Activated T-cell treated with anti-CD3 and anti-CD28 coated beads, Interleukin-2, amount 50 U/mL, for 24 hours (primary cell): ENCODE measurements around the gene CNN3.
A peak's percentile ranks its signal among the peaks of the same experiment; 100 is the strongest.

Source experiments
- DNase-seq: peaks from one replicate; pipeline ENCODE4 v3.0.0-alpha.2; 2020
- H3K27ac Mint-ChIP-seq: 2 replicates; pipeline ENCODE4 v1.8.0; 2020; ENCODE audit warnings: mild to moderate bottlenecking, mixed read lengths
- H3K27me3 Mint-ChIP-seq: 2 replicates; pipeline ENCODE4 v1.8.0; 2020; ENCODE audit warnings: mixed read lengths
- H3K36me3 Mint-ChIP-seq: 2 replicates; pipeline ENCODE4 v1.8.0; 2020; ENCODE audit warnings: low read depth, mixed read lengths
- H3K4me1 Mint-ChIP-seq: 2 replicates; pipeline ENCODE4 v1.8.0; 2020; ENCODE audit warnings: low read depth, mixed read lengths
- H3K4me3 Mint-ChIP-seq: 2 replicates; pipeline ENCODE4 v1.8.0; 2020; ENCODE audit warnings: mild to moderate bottlenecking, moderate library complexity, mixed read lengths
- H3K9me3 Mint-ChIP-seq: 2 replicates; pipeline ENCODE4 v1.8.0; 2020; ENCODE audit warnings: mixed read lengths

CNN3 gene

DNA sequence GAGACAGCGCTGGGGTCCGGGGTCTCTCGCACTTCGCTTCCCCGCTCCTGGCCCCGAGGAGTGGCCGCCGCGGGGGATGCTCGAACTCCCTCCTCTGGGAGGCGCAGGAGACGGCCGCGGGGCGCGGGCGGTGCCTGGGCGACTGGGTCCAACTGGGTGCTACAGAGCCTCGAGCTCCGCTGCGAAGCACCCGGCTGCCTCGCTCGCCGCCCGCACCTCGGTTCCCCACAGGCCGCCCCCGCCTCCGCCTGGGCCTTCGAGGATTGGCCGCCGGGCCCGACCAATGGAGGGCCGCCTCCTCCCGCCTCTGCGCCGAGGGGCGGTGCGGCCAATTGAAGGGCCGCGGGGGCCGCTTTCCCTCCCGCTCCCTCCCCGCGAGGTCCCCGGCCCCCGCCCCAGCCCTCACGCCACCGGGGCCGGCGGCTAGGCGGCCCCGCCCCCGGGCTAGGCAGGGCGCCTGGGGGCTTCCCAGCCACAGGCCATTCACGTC lies at the start of gene CNN3:
Gene CNN3, minus strand, starts transcription at position 196 of the 490 bp plus-strand sequence. CDS start 216 bp downstream, outside the sequence.
- peaks cover 19% of the 10 kb centered on the region for H3K4me1 Mint-ChIP-seq
- peak; percentile 76 for DNase-seq
- H3K27me3 Mint-ChIP-seq: peaks cover 52% of the 10 kb centered on the region
- peak within 1 kb of the TSS; percentile 81 for H3K4me3 Mint-ChIP-seq
- H3K9me3 Mint-ChIP-seq: no peaks in the 10 kb centered on the region
- H3K36me3 Mint-ChIP-seq: no peaks in the 10 kb centered on the region
- H3K27ac Mint-ChIP-seq: peak within 1 kb of the TSS; percentile 51

DNA sequence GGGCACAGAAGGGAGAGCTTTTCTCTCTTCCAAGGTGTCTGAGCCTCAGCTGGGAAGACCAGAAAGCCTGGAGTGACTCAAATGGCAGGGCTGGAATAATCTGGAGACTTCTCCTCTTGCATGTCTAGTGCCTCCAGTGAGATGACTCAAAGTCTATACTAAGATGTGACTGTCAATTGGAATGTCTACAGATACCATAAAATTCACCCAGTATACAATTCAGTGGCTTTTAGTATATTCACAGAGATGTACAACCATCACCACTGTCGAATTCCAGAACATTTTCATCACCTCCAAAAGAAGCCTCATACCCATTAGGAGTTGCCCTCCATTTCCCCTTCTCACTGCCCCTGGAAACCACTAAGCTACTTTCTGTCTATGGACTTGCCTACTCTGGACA lies 47.9 kb upstream of the CNN3 start:
- Mint-ChIP-seq H3K9me3 (no peaks in the 10 kb centered on the region), H3K27ac (no peak overlapping the region), H3K4me3 (no peak overlapping the region), H3K36me3 (no peaks in the 10 kb centered on the region), H3K4me1 (no peaks in the 10 kb centered on the region), H3K27me3 (no peaks in the 10 kb centered on the region)
- DNase-seq: no peak

DNA sequence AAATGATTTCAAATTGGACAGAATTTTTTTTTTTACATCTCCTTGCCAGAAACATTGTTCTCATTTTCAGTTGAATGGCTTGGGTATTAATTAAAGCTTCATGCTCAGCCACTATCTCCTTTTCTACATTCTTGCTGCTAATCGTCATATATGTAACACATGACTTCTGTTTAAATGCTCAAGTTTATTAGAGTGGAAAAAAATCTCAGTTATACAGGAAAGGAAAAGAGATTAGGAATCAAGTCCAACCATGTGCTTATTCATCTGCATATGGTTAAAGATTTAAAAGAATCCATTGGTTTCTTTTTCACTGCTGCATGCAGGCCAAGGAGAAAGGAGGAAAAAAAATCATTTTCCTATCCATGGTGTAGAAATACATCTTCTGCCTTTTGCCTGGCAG lies 47.3 kb upstream of the CNN3 start:
- no peaks in the 10 kb centered on the region for H3K27me3 Mint-ChIP-seq
- H3K9me3 Mint-ChIP-seq: no peaks in the 10 kb centered on the region
- no peak overlapping the region for H3K27ac Mint-ChIP-seq
- DNase-seq: no peak
- H3K4me1 Mint-ChIP-seq: no peaks in the 10 kb centered on the region
- H3K36me3 Mint-ChIP-seq: no peaks in the 10 kb centered on the region
- no peak overlapping the region for H3K4me3 Mint-ChIP-seq

DNA sequence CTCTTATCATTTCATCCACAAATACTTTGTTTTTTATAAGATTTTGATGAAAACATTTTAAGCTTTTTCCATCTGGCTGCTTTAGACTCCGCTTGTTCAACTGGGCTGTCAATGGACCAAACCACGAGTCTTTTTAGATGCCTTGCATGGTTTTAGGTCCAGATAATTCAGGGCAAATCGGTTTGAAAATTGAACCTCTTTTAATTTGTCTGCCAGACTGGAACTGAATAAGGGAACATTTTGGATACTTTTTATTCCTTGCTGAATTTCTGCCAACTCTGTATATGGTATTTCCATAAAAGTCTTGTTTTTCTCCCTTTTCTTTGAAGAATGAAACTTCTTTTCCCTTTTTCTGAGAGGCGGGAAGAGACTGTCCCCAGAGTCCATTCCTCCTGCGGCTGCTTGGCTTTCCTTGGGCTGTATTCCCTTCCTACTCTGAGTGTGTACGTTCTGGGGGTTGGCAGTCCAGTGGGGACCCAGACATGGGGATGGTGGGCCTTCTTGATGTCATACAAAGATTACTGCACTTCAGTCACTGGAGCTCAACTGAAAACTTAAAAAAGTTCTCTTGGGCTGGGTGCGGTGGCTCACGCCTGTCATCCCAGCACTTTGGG lies 46.5 kb upstream of the CNN3 start:
- no peak for DNase-seq
- Mint-ChIP-seq H3K27ac (no peak overlapping the region), H3K27me3 (no peaks in the 10 kb centered on the region)

DNA sequence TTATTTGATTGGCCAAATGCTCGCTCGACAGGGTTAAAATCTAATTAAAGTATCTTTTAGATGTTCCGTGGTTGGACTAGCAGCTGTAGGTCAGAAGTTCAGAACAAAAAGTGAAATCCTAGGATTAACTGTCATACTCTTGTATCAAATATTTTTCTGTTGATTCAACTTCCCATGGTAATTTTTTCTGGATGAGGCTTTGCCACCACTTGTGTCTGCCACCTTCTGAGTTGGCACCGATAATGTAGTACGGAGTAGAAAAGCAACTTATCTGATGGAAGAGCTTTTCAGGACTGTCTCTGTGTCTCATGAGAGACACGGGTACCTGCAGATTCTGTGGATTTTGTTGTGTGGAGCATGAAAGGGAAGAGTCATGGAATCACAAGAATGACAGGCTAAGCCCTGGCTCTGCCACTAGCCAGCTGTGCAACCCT lies 44.6 kb upstream of the CNN3 start:
- Mint-ChIP-seq H3K27ac (no peak overlapping the region), H3K9me3 (no peaks in the 10 kb centered on the region), H3K4me1 (no peaks in the 10 kb centered on the region), H3K4me3 (no peak overlapping the region), H3K36me3 (no peaks in the 10 kb centered on the region), H3K27me3 (no peaks in the 10 kb centered on the region)
- DNase-seq: no peak

More for the DNA sequence above, 46.5 kb upstream of the CNN3 start:
- no peaks in the 10 kb centered on the region for H3K9me3 Mint-ChIP-seq
- no peak overlapping the region for H3K4me3 Mint-ChIP-seq
- no peaks in the 10 kb centered on the region for H3K36me3 Mint-ChIP-seq
- no peaks in the 10 kb centered on the region for H3K4me1 Mint-ChIP-seq

DNA sequence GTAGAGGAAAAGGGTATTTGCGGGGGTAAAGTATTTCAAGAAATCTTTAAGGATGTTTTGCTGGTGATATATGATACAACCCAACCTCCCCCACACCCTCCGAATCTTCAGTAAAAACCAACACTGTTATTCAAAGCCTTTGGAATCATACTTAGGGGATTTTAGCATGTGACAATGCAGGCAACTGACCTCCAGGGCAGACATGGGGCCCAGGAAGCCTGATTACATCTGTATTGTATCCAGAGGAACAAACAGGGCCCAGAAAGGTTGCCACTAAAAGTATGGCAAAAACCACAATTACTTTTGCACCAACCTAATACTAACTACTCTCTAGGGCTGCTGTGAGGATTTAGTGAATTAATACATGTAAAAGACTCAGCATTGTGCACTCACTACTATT lies 43.9 kb upstream of the CNN3 start:
- Mint-ChIP-seq H3K27me3 (no peaks in the 10 kb centered on the region), H3K36me3 (no peaks in the 10 kb centered on the region), H3K27ac (no peak overlapping the region), H3K4me3 (no peak overlapping the region), H3K4me1 (no peaks in the 10 kb centered on the region), H3K9me3 (no peaks in the 10 kb centered on the region)
- no peak for DNase-seq

DNA sequence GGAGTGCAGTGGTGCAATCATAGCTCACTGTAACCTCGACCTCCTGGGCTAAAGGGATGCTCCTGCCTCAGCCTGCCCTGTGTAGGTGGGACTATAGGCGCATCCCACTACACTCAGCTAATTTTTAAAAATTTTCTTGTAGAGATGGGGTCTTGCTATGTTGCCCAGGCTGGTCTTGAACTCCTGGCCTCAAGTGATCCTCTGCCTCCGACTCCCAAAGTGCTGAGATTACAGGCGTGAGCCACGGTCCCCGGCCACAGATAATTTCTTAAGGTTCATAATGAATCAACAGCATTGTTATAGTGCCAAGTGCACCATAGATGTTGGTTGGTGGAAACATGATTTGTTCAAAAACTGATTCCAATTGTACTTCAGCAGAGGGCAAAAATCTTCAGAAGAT lies 42.2 kb upstream of the CNN3 start:
- H3K4me1 Mint-ChIP-seq: no peaks in the 10 kb centered on the region
- H3K9me3 Mint-ChIP-seq: no peaks in the 10 kb centered on the region
- DNase-seq: no peak
- H3K36me3 Mint-ChIP-seq: no peaks in the 10 kb centered on the region
- no peak overlapping the region for H3K27ac Mint-ChIP-seq
- no peaks in the 10 kb centered on the region for H3K27me3 Mint-ChIP-seq
- no peak overlapping the region for H3K4me3 Mint-ChIP-seq

DNA sequence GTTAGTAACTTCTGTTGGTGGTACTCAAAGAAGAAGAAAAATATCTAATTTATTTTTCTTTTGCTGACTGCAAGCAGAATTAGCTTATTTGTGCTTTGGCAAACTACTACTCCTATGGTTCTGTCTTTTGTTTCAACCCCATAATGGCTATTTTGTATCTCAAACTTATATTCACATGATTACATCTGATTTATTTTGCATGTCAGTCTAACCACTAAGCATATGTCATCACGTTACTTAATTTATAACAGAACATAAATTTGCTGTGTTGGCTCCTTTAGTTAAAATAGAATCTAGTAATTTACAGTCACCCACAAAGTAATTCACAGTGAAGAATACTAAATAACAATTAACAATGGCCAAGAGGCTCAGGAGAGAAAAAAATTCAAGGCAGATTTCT lies 39.1 kb upstream of the CNN3 start:
- DNase-seq: no peak
- Mint-ChIP-seq H3K27ac (no peak overlapping the region), H3K36me3 (no peaks in the 10 kb centered on the region), H3K4me1 (peaks cover 15% of the 10 kb centered on the region), H3K27me3 (no peaks in the 10 kb centered on the region), H3K9me3 (no peaks in the 10 kb centered on the region), H3K4me3 (no peak overlapping the region)

DNA sequence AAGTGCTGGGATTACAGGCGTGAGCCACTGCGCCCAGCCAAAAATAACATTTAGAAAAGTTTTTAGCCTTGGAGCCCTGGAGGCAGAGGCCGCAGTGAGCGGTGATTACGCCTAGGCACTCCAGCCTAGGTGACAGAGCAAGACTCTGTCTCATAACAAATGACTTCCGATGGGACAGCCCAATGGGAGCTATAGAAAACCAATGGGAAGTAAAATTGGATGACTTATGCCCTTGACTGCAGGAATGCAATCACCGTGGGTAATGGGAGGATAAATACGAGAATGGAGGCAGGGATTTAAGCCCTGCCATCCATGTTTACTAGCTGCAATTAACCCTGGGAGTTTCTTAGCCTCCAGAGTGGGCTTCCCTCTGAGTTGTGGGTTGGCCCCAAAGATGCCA lies 37.0 kb upstream of the CNN3 start:
- Mint-ChIP-seq H3K27ac (no peak overlapping the region), H3K9me3 (no peaks in the 10 kb centered on the region), H3K4me3 (peak overlapping the region; percentile 31), H3K4me1 (peaks cover 15% of the 10 kb centered on the region), H3K27me3 (no peaks in the 10 kb centered on the region), H3K36me3 (no peaks in the 10 kb centered on the region)
- no peak for DNase-seq

DNA sequence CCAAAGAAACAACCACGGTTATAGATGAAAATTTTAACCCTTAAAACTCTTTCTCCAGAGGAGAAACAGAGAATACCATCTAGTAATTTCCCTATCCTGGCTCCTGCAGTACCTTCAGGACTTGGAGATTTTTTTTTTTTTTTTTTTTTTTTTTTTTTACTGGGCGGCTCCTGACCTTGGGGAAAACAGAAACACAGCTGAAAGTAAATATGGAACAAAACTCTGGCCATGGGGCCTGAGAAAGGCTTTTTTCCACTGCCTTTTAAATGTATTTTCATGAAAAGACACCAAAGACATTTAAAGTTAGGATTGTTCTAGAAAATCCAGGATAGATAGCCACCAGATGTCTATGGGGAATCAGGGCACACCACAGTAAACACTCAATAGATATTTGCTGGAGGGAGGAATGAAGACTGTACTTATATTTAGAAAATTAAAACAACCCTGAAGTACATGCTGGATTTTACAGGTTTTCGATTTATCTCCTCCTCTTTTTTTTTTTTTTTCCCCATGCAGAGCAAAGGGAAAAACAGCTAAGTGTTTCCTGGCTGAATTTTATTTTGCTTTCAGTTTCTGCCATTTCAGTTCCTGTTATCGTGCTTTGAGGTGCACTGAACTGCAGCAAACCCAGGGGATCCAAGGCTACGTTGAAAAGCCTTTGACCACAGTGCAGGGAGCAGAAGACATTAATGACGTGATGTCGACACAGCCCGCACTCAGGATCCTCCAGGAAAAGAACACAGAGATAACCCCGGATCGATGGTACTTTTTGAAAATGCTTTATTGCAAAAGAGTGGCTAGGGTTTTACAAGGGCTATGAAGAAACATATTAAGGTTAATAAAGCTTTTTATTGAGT lies 35.7 kb upstream of the CNN3 start:
- DNase-seq: peak; percentile 47
- no peaks in the 10 kb centered on the region for H3K27me3 Mint-ChIP-seq
- no peaks in the 10 kb centered on the region for H3K36me3 Mint-ChIP-seq
- peaks cover 15% of the 10 kb centered on the region for H3K4me1 Mint-ChIP-seq
- peak overlapping the region; percentile 89 for H3K27ac Mint-ChIP-seq
- H3K4me3 Mint-ChIP-seq: peak overlapping the region; percentile 81
- no peaks in the 10 kb centered on the region for H3K9me3 Mint-ChIP-seq

DNA sequence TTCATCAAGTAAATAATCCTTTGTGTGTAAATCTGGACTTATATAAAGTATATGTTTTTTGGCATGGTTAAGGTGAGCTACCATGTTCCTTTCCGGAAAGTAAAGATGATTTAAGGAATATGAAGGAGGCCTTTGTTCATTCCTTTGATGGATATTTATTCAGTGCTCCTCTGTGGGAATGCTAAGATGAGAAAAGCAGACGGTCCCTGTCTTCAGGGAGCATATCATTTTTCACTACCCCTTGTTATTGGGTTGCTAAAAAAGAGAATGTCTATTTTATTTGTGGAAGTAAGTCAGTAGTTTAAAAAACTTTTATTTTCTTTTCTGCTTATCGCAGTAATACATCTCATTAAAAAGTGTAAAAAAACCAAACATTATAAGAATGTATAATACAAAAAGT lies 35.1 kb upstream of the CNN3 start:
- no peaks in the 10 kb centered on the region for H3K27me3 Mint-ChIP-seq
- H3K9me3 Mint-ChIP-seq: no peaks in the 10 kb centered on the region
- no peaks in the 10 kb centered on the region for H3K36me3 Mint-ChIP-seq
- H3K4me3 Mint-ChIP-seq: peak overlapping the region; percentile 31
- DNase-seq: no peak
- H3K4me1 Mint-ChIP-seq: peaks cover 15% of the 10 kb centered on the region
- peak overlapping the region; percentile 50 for H3K27ac Mint-ChIP-seq

DNA sequence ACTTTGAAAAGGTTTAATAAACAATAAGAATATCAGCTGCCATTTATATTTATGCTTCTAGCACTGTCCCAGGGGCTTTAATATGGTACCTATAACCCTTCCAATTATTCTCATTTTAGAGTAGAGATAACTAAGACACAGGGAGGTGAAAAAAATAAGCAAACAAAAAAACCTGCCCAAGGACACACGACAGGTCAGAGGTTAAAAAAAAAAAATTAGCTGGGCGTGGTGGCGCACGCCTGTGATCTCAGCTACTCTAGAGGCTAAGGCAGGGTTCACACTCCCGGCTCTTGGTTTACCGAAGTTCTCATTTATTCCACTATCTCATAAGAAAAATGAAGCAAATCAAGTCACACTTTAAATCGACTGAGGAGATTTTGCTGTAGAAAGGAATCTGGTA lies 34.7 kb upstream of the CNN3 start:
- H3K36me3 Mint-ChIP-seq: no peaks in the 10 kb centered on the region
- H3K4me1 Mint-ChIP-seq: peaks cover 15% of the 10 kb centered on the region
- H3K4me3 Mint-ChIP-seq: no peak overlapping the region
- H3K27me3 Mint-ChIP-seq: no peaks in the 10 kb centered on the region
- no peaks in the 10 kb centered on the region for H3K9me3 Mint-ChIP-seq
- no peak overlapping the region for H3K27ac Mint-ChIP-seq
- DNase-seq: no peak

DNA sequence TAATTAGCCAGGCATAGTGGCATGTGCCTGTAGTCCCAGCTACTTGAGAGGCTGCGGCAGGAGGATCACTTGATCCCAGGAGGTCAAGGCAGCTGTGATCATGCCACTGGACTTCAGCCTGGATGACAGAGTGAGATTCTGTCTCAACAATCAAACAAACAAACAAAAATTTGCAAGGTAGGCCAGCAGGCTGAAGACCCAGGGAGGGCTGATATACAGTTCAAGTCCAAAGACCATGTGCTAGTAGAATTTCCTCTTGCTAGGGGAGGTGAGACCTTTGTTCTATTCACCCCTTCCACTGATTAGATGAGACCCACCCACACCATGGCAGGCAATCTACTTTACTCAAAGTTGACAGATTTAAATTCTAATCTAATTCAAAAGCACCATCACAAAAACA lies 31.2 kb upstream of the CNN3 start:
- Mint-ChIP-seq H3K9me3 (no peaks in the 10 kb centered on the region), H3K36me3 (no peaks in the 10 kb centered on the region), H3K4me1 (peaks cover 13% of the 10 kb centered on the region), H3K4me3 (no peak overlapping the region), H3K27ac (no peak overlapping the region), H3K27me3 (no peaks in the 10 kb centered on the region)
- DNase-seq: no peak

DNA sequence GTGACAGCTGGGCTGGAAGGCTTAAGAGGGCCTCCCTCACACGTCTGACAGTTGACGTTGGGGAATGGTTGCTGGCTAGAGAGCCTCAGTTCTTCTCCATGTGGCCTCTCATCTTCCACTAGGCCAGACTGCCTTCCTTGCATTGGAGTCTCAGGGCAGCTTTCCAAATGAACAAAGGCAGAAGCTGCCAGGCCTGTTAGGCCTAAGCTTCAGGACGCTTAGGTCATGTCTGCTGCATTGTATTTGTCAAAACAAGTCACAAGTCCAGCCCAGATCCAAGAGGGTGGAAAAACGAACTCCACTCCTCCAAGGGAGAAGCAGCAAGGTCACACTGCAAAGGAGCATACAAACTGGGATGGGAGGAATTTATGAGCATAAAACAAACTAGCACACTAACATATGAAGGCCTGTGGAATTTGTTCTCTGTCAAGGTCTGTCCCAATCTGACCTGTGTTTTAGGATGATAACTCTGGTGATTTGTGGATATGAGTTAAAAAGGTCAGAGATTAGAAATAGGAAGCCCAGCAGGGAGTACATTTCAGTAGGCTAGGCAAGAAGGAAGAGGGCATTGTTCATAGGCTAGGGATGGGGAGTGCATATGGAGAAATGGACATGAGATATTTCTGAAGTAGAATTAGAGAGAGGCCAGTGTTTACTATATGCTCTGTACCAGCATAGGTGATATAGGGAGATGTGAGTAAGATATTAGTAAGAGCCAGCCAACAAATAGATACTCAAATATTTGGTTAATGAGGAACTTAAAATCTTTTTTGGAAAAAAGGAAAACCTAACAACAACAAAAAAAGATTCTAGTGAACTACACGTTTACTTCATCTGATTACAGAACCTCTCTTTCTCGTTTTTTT lies 29.1 kb upstream of the CNN3 start:
- H3K9me3 Mint-ChIP-seq: no peaks in the 10 kb centered on the region
- H3K27me3 Mint-ChIP-seq: no peaks in the 10 kb centered on the region
- H3K4me1 Mint-ChIP-seq: no peaks in the 10 kb centered on the region
- no peak overlapping the region for H3K27ac Mint-ChIP-seq
- no peaks in the 10 kb centered on the region for H3K36me3 Mint-ChIP-seq
- DNase-seq: no peak
- H3K4me3 Mint-ChIP-seq: no peak overlapping the region
